Neural crest cell (in vitro differentiated cells): ENCODE results near the gene SEMA7A. TPM values are rescaled to one million over a fixed set of nuclear protein-coding genes. Genes with fewer than 3 reads are reported as not detected.

Source experiments
- microRNA-seq: library from miRNA; unstranded; fragments of <30 nt; microRNA quantifications from one replicate; pipeline ENCODE4, GENCODE V29; 2020
- total RNA-seq: library from RNA; stranded (reverse); gene quantifications from 2 replicates; pipeline ENCODE4 v1.2.1, GENCODE V29; 2021

Gene SEMA7A
- total RNA-seq, 1 donor from 2014 or later, result 14.4 TPM

Small RNA genes lying within 50 kb of the gene (microRNA-seq; reads per million reads assigned to microRNA genes)
- not detected for gene MIR6881

Other genes with a start within 250 kb of the SEMA7A start
- gene STRA6, start 231.2 kb downstream of the SEMA7A start, total RNA-seq, result 138 and 146 TPM in 2 replicates
- gene CCDC33, start 197.6 kb downstream of the SEMA7A start, total RNA-seq, result 15.1 and 15.6 TPM in 2 replicates
- 0.77 and 1.0 TPM in 2 replicates for gene CYP11A1, start 66.3 kb downstream of the SEMA7A start, total RNA-seq
- gene UBL7, start 27.2 kb upstream of the SEMA7A start, total RNA-seq, result 43.7 and 50.1 TPM in 2 replicates
- gene ARID3B, start 107.3 kb upstream of the SEMA7A start, total RNA-seq, result 65.3 and 66.5 TPM in 2 replicates
- gene CLK3, start 181.9 kb upstream of the SEMA7A start, total RNA-seq, result 79.2 and 88.7 TPM in 2 replicates